Neuron (in vitro differentiated cells): ENCODE measurements around the gene KIF22.

Experiments
- H2AFZ ChIP-seq: one replicate; pipeline ENCODE4 v1.6.1; 2013; ENCODE audit warnings: low read depth, mild to moderate bottlenecking, inconsistent platforms, low read length, moderate library complexity
- H3K27me3 ChIP-seq: one replicate; pipeline ENCODE4 v1.6.1; 2013; ENCODE audit warnings: low read length; ENCODE audit not compliant: insufficient read depth
- H3K36me3 ChIP-seq: one replicate; pipeline ENCODE4 v1.6.1; 2013; ENCODE audit warnings: low read length; ENCODE audit not compliant: insufficient read depth
- H3K4me1 ChIP-seq: one replicate; pipeline ENCODE4 v1.6.1; 2013; ENCODE audit warnings: low read length; ENCODE audit not compliant: insufficient read depth
- H3K4me3 ChIP-seq: 2 replicates; pipeline ENCODE4 v1.5.1; 2013; ENCODE audit warnings: mild to moderate bottlenecking, low read length, moderate library complexity
- H3K9me3 ChIP-seq: one replicate; pipeline ENCODE4 v1.6.1; 2013; ENCODE audit warnings: low read length

KIF22 gene

GRCh38 chr16:29836623-29837022 is 46.1 kb downstream of the KIF22 start:
- Histone ChIP-seq H3K4me1 (no peaks in the 10 kb centered on the region), H3K36me3 (no peaks in the 10 kb centered on the region), H3K4me3 (no peak overlapping the region), H2AFZ (no peak overlapping the region), H3K27me3 (peaks cover 2% of the 10 kb centered on the region), H3K9me3 (no peaks in the 10 kb centered on the region)

DNA sequence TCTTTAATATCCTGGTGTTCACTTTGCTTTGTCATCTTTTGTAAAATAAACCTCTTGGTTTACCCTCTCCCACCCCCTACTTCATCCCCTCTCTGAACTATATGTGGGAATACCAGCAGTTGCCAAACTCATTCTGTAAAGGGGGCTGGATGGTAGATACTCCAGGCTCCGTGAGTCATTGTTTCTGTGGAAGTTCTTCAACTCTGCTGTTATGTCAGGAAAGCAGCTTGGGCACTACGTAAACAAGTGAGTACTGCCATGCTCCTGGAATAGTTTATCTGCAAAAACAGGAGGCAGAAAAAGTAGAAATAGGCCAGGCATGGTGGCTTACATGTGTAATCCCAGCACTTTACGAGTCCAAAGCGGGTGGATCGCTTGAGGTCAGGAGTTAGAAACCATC is 47.3 kb downstream of the KIF22 start:
- no peaks in the 10 kb centered on the region for H3K9me3 ChIP-seq
- H3K27me3 ChIP-seq, result peaks cover 2% of the 10 kb centered on the region
- no peaks in the 10 kb centered on the region for H3K4me1 ChIP-seq
- no peak overlapping the region for H2AFZ ChIP-seq
- no peak overlapping the region for H3K4me3 ChIP-seq
- no peaks in the 10 kb centered on the region for H3K36me3 ChIP-seq

- no peak overlapping the region for H3K4me3 ChIP-seq
- H3K9me3 ChIP-seq, result no peaks in the 10 kb centered on the region
- no peaks in the 10 kb centered on the region for H3K4me1 ChIP-seq
- no peaks in the 10 kb centered on the region for H3K36me3 ChIP-seq
- no peak overlapping the region for H2AFZ ChIP-seq
- peaks cover 2% of the 10 kb centered on the region for H3K27me3 ChIP-seq
Measured at GRCh38 chr16:29839822-29840221, 49.3 kb downstream of the KIF22 start.

DNA sequence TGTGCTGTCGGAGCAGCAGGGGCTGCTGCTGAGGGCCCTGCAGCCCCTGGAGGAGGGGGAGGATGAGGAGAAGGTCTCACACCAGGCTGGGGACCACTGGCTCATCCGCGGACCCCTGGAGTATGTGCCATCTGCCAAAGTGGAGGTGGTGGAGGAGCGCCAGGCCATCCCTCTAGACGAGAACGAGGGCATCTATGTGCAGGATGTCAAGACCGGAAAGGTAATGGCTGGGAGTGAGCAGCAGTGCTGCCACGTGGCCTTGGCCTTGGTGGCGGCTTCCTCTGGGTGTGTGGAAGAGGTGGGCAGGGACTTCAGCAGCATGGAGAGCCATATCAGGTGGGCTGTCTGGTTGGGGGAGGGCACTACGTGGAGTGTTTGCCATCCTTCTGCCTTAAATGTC is 49.7 kb downstream of the KIF22 start:
- no peaks in the 10 kb centered on the region for H3K36me3 ChIP-seq

GRCh38 chr16:29841631-29842030 is 51.1 kb downstream of the KIF22 start:
- Histone ChIP-seq H3K36me3 (no peaks in the 10 kb centered on the region), H2AFZ (no peak overlapping the region), H3K4me3 (no peak overlapping the region), H3K27me3 (peaks cover 2% of the 10 kb centered on the region), H3K4me1 (no peaks in the 10 kb centered on the region), H3K9me3 (no peaks in the 10 kb centered on the region)

More for the DNA sequence above, 49.7 kb downstream of the KIF22 start:
- Histone ChIP-seq H3K27me3 (peaks cover 2% of the 10 kb centered on the region), H2AFZ (no peak overlapping the region), H3K9me3 (no peaks in the 10 kb centered on the region), H3K4me3 (no peak overlapping the region), H3K4me1 (no peaks in the 10 kb centered on the region)

- Histone ChIP-seq H3K36me3 (no peaks in the 10 kb centered on the region), H3K4me1 (no peaks in the 10 kb centered on the region), H3K27me3 (peaks cover 2% of the 10 kb centered on the region)
Measured at GRCh38 chr16:29842732-29843346, 52.3 kb downstream of the KIF22 start.

DNA sequence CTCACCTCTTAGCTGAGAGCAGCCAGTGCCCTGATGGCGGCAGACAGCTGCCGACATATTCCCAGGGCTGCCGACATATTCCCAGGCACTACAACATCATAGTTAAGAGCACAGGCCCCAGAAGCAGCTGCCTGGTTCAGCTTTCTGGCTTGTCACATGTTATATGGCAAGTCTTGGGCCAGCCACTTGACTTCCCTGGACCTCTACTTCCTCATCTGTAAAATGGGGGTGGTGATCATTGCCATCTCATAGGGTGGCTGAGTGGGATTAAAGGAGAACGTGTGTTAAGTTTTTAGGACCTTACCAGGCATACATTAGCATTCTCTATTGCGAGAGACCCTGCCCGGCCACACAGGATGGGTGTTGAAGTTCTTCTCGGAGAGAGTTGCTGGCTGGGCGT is 53.4 kb downstream of the KIF22 start:
- H3K36me3 ChIP-seq, result no peaks in the 10 kb centered on the region
- no peak overlapping the region for H2AFZ ChIP-seq
- H3K27me3 ChIP-seq, result peaks cover 2% of the 10 kb centered on the region
- H3K4me1 ChIP-seq, result no peaks in the 10 kb centered on the region
- no peaks in the 10 kb centered on the region for H3K9me3 ChIP-seq
- H3K4me3 ChIP-seq, result no peak overlapping the region

More at GRCh38 chr16:29842732-29843346, 52.3 kb downstream of the KIF22 start:
- no peak overlapping the region for H2AFZ ChIP-seq
- H3K4me3 ChIP-seq, result no peak overlapping the region
- no peaks in the 10 kb centered on the region for H3K9me3 ChIP-seq

GRCh38 chr16:29844575-29845331 is 54.2 kb downstream of the KIF22 start:
- Histone ChIP-seq H2AFZ (no peak overlapping the region), H3K9me3 (no peaks in the 10 kb centered on the region), H3K27me3 (peaks cover 2% of the 10 kb centered on the region), H3K4me3 (no peak overlapping the region), H3K4me1 (no peaks in the 10 kb centered on the region), H3K36me3 (no peaks in the 10 kb centered on the region)

GRCh38 chr16:29845656-29846055 is 55.1 kb downstream of the KIF22 start:
- H2AFZ ChIP-seq, result no peak overlapping the region
- H3K36me3 ChIP-seq, result no peaks in the 10 kb centered on the region
- H3K4me3 ChIP-seq, result no peak overlapping the region
- no peaks in the 10 kb centered on the region for H3K9me3 ChIP-seq
- H3K4me1 ChIP-seq, result no peaks in the 10 kb centered on the region
- peaks cover 2% of the 10 kb centered on the region for H3K27me3 ChIP-seq

DNA sequence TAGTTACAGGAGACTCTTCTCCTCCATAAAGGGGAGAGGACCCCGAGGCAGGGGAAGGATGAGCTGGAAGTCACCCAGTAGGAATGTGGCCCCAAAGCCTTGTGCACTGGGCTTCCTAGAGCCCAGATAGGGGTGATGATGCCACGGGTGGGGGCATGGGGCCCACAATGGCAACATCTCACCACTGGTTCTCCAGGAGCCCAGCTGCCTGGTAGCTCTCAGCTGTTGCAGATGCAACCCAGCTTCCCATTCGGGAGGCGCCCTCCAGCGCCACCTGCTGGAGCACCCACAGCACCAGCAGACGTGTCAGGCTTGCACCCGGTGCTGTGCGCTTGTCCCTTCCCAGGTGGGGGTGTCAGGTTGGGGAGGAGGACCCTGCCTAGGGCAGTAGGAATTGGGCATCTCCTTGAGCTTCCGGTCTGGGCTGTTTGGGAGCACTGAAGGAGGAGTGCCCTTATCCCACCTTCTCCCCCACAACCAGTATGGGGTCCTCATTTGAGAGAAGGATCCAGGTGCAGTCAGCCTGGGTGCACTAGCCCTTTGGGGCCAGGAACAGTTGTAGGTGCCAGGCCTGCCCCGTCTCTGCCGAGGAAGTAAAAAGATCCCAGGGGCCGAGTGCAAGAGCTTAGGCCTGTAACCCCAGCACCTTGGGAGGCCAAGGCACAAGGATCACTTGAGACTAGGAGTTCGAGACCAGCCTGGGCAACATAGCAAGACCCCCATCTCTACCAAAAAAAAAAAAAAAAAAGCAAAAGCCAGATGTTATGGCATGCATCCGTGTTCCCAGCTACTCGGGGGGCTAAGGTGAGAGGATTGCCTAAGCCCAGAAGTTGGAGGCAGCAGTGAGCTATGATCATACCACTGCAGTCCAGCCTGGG is 58.1 kb downstream of the KIF22 start:
- no peaks in the 10 kb centered on the region for H3K9me3 ChIP-seq
- H3K27me3 ChIP-seq, result no peaks in the 10 kb centered on the region
- no peak overlapping the region for H2AFZ ChIP-seq
- no peaks in the 10 kb centered on the region for H3K4me1 ChIP-seq
- no peak overlapping the region for H3K4me3 ChIP-seq
- no peaks in the 10 kb centered on the region for H3K36me3 ChIP-seq

DNA sequence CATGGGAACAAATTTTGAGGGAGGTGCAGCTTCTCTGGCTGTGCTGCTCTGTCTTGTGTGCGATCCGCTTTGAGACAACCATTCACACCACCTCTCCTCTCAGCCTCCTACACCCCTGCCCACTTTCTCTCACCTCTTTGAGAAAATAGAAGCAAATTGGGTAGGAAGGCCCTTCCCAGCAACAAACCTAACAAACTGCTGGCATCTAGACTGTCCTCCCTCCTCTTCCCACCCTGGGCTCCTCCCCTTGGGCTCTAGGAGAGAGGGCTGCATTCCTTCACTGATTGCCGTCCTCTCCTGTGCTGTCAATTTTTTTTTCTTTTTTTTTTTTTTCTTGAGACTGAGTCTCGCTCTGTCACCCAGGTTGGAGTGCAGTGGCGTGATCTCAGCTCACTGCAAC is 59.0 kb downstream of the KIF22 start:
- Histone ChIP-seq H2AFZ (no peak overlapping the region), H3K36me3 (no peaks in the 10 kb centered on the region), H3K4me3 (no peak overlapping the region), H3K9me3 (no peaks in the 10 kb centered on the region), H3K4me1 (no peaks in the 10 kb centered on the region), H3K27me3 (no peaks in the 10 kb centered on the region)

- no peaks in the 10 kb centered on the region for H3K36me3 ChIP-seq
- H3K9me3 ChIP-seq, result no peaks in the 10 kb centered on the region
- H2AFZ ChIP-seq, result no peak overlapping the region
- H3K4me1 ChIP-seq, result no peaks in the 10 kb centered on the region
- no peaks in the 10 kb centered on the region for H3K27me3 ChIP-seq
- no peak overlapping the region for H3K4me3 ChIP-seq
Measured at GRCh38 chr16:29850998-29851397, 60.4 kb downstream of the KIF22 start.

GRCh38 chr16:29852654-29853053 is 62.1 kb downstream of the KIF22 start:
- Histone ChIP-seq H2AFZ (no peak overlapping the region), H3K36me3 (no peaks in the 10 kb centered on the region), H3K4me1 (no peaks in the 10 kb centered on the region), H3K9me3 (no peaks in the 10 kb centered on the region), H3K4me3 (no peak overlapping the region), H3K27me3 (no peaks in the 10 kb centered on the region)
